Kidney epithelial cell (primary cell): Measurements from ENCODE around the gene CMSS1. TPM values are rescaled to one million over a fixed set of nuclear protein-coding genes. Genes with fewer than 3 reads are reported as not detected.
A peak's percentile ranks its signal among the peaks of the same experiment; 100 is the strongest.

Experiments used
- DNase-seq: peaks from one replicate; pipeline ENCODE4 v3.0.0-alpha.2; 2010; ENCODE audit warnings: low read depth
- H3K27me3 ChIP-seq: 2 replicates; pipeline ENCODE4 v1.6.0; 2011; ENCODE audit warnings: low read length; ENCODE audit not compliant: control insufficient read depth, insufficient read depth
- H3K36me3 ChIP-seq: 2 replicates; pipeline ENCODE4 v1.5.1; 2011; ENCODE audit warnings: low read length; ENCODE audit not compliant: control insufficient read depth, insufficient read depth
- H3K4me3 ChIP-seq: 2 replicates; pipeline ENCODE4 v1.5.1; 2011; ENCODE audit warnings: low read depth, mild to moderate bottlenecking, control low read depth, low read length
- CTCF ChIP-seq: IDR thresholded peaks from 2 replicates; pipeline ENCODE4 v1.5.1; 2011; ENCODE audit warnings: mild to moderate bottlenecking, moderate library complexity, low read length, control low read depth, inconsistent platforms; ENCODE audit not compliant: insufficient read depth, poor library complexity, severe bottlenecking
- total RNA-seq: library from RNA; depleted of rRNA; stranded (reverse); fragments of >200 nt; gene quantifications from 2 replicates; pipeline ENCODE4 v1.2.3, GENCODE V29; 2015

CMSS1 gene
- total RNA-seq, 1 donor from 2014 or later: 36.9 TPM

GRCh38 chr3:100206687-100207086, 389.0 kb downstream of the CMSS1 start:
- no peaks in the 10 kb centered on the region for H3K27me3 ChIP-seq
- TF ChIP-seq CTCF: no peak
- H3K4me3 ChIP-seq: no peak overlapping the region
- no peak for DNase-seq
- H3K36me3 ChIP-seq: no peaks in the 10 kb centered on the region

GRCh38 chr3:100207886-100208285, 390.2 kb downstream of the CMSS1 start:
- TF ChIP-seq CTCF: no peak

GRCh38 chr3:100209169-100209568, 391.5 kb downstream of the CMSS1 start:
- Histone ChIP-seq H3K27me3 (no peaks in the 10 kb centered on the region), H3K4me3 (no peak overlapping the region), H3K36me3 (no peaks in the 10 kb centered on the region)
- DNase-seq: no peak
- TF ChIP-seq CTCF: no peak

More at GRCh38 chr3:100207886-100208285, 390.2 kb downstream of the CMSS1 start:
- H3K4me3 ChIP-seq: no peak overlapping the region
- no peak for DNase-seq
- H3K36me3 ChIP-seq: no peaks in the 10 kb centered on the region
- H3K27me3 ChIP-seq: no peaks in the 10 kb centered on the region

GRCh38 chr3:100209948-100210771, 392.5 kb downstream of the CMSS1 start:
- TF ChIP-seq CTCF: no peak
- no peak for DNase-seq
- Histone ChIP-seq H3K27me3 (no peaks in the 10 kb centered on the region), H3K4me3 (no peak overlapping the region), H3K36me3 (no peaks in the 10 kb centered on the region)

GRCh38 chr3:100210772-100211135, 393.1 kb downstream of the CMSS1 start:
- peak; percentile 25 for DNase-seq
- no peak for TF ChIP-seq CTCF
- Histone ChIP-seq H3K4me3 (no peak overlapping the region), H3K27me3 (no peaks in the 10 kb centered on the region), H3K36me3 (no peaks in the 10 kb centered on the region)
